ENCODE data around the gene SLC44A5.

GRCh38 chr1:75579046-75579445, 31.9 kb downstream of the SLC44A5 start:
- TF ChIP-seq, protein P1, sequence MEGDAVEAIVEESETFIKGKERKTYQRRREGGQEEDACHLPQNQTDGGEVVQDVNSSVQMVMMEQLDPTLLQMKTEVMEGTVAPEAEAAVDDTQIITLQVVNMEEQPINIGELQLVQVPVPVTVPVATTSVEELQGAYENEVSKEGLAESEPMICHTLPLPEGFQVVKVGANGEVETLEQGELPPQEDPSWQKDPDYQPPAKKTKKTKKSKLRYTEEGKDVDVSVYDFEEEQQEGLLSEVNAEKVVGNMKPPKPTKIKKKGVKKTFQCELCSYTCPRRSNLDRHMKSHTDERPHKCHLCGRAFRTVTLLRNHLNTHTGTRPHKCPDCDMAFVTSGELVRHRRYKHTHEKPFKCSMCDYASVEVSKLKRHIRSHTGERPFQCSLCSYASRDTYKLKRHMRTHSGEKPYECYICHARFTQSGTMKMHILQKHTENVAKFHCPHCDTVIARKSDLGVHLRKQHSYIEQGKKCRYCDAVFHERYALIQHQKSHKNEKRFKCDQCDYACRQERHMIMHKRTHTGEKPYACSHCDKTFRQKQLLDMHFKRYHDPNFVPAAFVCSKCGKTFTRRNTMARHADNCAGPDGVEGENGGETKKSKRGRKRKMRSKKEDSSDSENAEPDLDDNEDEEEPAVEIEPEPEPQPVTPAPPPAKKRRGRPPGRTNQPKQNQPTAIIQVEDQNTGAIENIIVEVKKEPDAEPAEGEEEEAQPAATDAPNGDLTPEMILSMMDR (IDR thresholded peaks at IDR 0.05), result no peak
- no peak for TF ChIP-seq EP300 (IDR thresholded peaks at IDR 0.05)

All from suprapubic skin (tissue), 3 donors.